NCI-H748 treated with DMSO at 0.1 percent for 48 hours (cell line): Measurements from ENCODE around the gene WASF1.
"Not testable (repeated sequence)": the region's sequence is repeated elsewhere in the genome, so short reads cannot be mapped to it uniquely, and the experiment has no call there.

ENCODE experiments used
- DNase-seq: peaks from one replicate; lab custom pipeline; 2025; lab: John Stamatoyannopoulos, UW

WASF1 gene

DNA sequence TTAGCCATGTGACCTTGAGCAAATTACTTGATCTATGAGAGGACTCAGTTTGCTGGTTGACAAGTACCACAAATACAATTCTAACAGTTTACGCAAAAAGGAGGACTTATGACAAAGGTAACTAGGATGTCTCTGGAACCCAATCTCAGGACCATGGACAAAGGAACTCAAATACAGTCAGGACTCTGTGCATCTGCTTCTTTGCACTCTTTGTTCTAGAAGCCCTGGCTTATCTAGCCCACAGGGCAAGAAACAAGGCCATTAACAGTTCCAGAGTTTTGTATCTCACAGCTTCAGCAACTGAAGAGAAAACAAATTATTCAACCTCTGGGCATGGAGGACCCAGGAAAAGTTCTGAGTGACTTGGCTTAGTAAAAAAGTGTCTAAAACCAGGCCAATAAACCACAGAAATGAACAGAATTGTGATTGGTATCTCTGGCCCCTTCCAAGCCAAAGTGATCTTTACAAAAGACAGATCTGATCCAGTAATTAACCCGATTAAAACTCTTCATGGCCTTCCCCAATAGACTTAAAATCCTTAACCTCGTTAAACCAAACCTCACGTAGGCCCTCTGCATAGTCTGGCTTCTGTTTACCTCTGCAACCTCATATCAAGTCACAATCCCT is 5.9 kb downstream of the WASF1 start:
- DNase-seq = no peak

DNA sequence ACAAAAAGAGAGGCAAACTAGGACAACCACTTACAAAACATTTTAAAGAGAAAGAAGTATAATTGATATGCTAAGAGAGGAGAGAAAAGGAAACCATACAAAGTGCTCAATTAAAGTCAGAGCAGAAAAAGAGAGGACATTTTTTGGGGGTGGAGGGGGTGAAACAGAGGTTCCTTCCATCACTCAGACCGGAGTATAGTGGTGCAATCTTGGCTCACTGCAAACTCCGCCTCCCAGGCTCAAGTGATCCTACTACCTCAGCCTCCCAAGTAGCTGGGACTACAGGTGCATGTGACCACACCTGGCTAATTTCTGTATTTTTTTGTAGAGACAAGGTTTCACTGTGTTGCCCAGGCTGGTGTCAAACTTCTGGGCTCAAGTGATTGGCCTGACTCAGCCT is 9.4 kb downstream of the WASF1 start:
- no peak for DNase-seq

DNA sequence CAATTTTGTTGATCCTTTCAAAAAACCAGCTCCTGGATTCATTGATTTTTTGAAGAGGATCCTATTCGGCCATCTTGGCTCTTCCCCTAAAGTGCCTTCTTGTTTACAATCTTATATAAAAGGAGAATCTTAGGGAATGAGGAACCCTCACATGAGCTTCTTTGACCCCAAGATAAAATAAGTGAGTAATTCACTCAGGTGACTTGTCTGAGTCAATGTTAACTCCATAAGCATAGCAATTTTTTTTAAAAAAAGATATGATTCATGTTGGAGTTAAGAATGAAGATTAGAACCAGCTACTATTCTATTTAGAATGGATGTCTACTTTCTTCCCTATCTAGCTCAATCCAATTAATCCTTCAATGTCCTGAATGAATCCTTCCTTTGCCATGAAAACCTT is 21.0 kb downstream of the WASF1 start:
- DNase-seq = no peak

DNA sequence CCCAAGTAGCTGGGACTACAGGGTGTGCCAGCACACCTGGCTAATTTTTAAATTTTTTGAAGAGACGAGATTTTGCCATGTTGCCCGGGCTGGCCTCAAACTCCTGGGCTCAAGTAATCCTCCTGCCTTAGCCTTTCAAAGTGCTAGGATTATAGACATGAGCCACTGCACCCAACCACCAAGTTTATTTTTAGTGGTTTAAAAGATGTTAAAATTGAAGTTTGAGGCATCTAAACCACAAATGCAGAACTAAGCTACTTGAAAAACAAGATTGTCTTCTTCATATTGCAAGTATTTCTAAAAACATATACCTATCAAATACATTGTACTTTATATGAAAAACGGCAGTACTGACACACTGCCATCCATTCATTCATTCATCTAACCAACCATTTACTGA is 31.6 kb downstream of the WASF1 start:
- DNase-seq = no peak

DNA sequence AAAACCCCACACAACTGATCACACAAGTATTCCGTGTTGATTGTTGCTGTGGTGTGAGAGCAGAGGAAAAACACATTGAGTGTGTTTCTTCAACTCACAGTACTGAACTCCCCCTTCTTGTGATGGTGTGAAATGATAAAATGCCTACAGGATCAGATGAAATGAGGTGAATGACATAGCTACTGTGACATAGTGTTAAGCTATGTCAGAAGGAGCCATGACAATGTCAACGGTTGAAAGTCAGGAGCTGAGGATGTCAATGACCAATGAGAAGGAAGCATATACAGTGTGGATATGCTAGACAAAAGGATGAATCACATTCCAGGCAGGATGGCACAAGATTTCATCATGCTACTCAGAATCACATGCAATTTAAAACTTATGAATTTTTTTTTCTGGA is 38.8 kb downstream of the WASF1 start:
- no peak for DNase-seq

DNA sequence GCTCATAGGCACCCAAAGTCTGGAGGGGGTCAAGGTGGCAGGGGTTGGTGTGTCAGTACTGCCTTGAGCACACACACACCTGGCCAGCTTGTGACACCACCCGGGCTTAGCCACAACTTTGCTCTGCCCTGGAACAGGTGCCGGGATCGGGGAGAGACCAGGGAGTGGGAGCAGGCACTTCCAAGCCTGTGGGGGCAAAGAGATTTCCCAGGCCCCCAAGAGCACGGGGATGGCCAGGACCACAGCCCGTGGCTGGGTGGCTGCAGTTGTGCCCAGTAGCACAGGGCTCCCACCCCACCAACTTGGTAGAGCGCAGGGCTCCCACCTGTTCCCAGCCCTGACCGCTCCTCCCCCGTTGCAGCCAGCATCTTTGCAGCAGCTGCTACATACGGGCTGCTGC is 40.4 kb downstream of the WASF1 start:
- no peak for DNase-seq

DNA sequence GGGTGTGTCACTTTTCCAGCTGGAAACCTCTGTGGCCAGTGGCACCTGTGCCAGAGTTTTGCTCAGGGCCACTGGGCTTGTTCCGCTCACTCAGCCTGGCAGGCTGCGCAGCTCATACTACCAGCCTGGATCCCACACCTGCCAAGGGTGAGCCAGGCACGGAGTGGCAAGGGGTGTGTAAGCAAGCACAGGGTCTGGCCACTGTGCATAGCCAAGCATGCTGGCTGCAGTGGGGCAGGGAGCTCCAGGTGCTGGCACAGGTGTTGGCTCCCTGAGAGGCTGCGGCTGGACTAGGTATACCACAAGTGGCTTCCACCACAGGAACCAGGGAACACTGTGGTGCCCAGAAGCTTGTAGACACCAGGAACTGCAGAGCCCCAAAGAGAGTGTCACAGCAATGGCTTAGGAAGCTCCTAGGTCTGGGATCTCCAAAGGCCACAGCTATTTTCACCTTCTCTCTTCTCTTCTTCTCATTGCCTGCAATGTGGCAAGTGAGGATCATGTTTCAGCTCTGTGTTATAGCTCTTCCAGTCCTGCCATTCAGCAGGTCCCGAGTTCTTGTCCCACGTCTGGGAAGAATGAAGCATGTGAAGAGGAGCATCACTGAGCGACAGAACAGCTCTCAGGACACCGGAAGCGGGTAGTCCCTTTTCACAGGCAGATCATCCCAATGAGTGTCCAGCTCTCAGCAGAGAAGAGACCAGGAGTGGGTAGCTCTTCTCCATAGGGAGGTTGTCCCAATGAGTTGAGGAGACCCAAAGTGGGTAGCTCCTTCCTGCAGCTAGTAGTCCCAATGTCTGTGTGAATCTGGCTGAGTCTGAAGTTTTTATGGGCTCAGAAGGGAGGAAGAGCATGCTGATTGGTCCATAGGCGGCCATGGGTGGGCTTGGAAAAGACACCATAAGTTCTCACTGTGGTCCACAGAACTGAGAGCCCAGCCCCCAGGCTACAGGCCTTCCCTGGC is 41.3 kb downstream of the WASF1 start:
- no peak for DNase-seq

DNA sequence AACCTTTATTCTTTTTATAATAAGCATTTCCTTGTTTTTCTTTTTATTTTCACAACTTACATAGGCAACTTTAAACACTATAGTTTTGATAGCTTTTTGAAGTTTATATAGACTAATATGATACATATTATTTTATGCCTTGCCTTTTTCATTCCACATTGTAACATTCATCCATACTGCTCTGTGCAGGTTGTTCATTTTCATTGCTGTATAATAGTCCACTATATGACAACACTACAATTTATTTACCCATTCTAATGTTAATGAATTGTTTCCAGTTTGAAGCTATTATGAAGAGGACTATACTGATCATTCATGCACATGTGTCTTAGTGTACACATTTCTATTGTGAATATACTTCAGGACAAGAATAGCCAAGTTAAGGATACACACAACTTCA is 49.1 kb downstream of the WASF1 start:
- no peak for DNase-seq

DNA sequence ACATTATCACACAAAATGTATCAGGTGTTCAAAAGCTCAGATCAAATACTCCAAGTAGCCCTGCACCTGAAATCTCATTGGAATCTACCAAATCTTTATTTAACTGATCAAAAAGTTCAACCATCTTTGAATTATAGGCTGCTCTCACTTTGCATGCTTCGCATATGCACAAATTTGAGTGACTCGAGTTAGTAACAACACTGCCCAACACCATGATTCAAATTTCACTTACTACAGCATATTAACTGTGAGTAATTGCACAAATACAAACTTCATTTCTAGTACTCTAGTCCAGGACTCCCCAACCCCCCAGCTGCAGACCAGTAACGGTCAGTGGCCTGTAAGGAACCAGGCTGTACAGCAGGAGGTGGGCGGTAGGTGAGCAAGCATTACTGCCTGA is 51.1 kb downstream of the WASF1 start:
- DNase-seq = no peak

DNA sequence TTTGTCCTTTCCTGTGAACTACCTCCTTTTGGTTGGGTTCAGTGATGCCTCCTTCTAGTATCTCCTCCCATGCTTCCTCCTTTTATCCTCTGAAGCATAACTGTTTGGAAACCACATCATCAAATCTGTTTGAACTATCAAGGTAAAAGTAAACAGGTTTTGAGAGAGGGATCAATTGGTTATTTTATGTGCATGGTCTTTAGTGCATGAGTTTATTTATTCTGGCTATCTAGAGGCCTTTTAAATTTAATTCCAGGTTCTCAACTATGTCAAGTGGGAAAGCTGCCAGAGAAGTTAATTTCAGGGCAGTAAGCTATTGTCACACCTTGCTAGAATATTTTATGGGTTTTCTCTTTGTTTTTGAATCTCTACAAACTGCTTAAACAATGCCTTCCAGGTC is 54.1 kb downstream of the WASF1 start:
- peak; percentile 96 for DNase-seq

DNA sequence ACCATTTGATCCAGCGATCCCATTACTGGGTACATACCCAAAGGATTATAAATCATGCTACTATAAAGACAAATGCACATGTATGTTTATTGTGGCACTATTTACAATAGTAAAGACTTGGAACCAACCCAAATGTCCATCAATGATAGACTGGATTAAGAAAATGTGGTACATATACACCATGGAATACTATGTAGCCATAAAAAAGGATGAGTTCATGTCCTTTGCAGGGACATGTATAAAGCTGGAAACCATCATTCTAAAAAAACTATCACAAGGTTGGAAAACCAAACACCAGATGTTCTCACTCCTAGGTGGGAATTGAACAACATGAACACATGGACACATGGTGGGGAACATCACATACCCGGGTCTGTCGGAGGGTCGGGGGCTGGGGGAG is 57.8 kb downstream of the WASF1 start:
- DNase-seq = not testable (repeated sequence)

DNA sequence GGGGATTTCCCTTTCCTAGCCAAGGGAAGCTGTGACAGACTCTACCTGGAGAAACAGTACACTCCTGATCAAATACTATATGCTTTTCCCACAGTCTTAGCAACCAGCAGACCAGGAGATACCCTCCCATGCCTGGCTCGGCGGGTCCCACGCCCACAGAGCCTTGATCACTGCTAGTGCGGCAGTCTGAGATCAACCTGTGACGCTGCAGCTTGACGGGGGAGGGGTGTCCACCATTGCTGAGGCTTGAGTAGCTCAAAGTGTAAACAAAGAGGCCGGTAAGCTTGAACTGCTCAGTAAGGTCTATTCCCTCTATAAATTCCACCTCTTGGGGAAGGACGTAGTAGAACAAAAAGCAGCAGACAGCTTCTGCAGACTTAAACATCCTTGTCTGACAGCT is 63.2 kb downstream of the WASF1 start:
- DNase-seq = no peak

DNA sequence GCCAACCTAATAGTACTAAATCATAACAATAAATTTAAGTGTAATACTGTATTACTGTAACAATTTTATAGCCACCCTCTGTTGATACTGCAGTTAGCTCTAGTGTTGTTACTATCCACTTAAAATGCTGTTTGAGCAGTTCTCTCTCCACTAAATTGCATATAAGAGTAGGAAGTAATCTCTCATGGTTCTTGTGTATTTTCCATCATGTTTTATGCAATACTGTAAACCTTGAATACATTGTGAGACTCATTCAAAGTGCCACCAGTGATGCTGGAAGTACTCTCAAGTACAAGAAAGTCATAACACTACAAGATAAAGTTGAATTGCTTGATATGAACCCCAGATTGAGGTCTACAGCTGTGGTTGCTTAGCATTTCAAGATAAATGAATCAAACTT is 65.5 kb downstream of the WASF1 start:
- DNase-seq = no peak

DNA sequence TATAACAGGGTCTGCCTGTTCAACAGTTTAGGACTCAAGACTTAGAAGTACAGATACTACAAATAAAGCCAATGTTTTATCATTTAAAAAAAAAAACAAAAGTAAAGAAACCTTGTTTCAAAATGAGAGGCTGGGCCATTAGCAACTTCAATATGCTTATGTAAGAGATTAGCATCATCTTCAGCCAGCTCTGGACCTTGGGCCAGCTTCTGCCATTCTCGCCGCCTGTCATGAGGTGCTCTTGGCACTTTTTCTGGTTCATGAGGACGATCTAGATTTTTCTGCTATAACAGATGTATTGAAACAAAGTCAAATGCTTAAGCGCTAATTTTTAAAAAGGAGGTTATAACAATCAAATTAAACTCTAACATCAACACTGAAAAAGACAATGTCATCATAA is 74.2 kb downstream of the WASF1 start:
- DNase-seq = no peak

DNA sequence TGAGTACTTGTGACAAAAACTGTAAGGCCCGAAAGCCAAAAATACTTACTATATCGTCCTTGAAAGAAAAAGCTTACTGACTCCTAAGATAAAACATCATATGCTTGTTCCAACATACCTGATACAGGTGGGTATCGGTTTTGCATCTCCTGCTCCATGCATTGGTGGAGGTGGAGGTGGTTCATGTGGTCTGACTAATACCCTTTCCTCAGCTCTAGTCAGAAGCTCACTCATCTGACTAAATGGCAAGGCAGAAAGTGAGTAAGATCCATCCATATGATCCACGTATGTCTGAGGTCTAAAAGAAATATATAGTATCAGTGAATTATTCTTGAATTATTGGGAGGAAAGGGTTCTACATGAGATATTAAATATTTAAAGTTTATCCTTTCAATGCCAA is 76.2 kb downstream of the WASF1 start:
- no peak for DNase-seq

DNA sequence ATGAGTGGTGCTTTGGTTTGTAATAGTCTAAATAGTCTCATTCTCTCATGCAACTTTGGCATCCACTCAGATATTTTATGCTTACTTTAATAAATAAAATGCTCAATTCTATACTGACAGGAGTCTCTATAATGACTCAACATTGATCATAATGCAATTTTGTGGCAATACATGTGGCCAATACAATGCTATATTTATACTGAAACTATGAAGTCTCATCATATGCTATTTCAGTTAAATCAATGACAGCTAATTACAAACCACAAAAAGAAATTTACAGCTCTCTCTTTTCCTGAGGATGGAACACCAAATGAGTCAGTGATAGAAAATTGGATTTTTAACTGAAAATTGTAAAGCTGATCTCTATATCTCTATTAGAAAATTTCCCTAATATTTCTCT is 77.1 kb downstream of the WASF1 start:
- no peak for DNase-seq

DNA sequence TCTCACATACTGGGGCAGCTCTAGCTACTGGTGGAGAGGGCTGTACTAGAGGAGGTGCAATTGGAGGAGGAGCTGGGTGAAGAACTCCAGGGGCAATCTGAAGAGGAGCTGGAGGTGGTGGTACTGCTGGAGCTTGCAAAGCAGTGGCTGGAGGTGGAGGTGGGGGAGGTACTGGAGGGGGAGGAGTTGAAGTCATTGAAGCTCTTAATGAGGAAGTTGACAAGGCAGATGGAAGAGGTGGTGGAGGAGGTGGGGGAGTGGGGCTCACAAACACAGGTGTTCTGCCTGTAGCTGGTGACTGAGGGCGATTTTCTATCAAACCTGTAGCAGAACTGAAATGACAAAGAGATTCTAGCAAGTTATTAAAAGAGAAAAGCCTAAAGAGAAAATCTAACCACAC is 77.6 kb downstream of the WASF1 start:
- DNase-seq = no peak

DNA sequence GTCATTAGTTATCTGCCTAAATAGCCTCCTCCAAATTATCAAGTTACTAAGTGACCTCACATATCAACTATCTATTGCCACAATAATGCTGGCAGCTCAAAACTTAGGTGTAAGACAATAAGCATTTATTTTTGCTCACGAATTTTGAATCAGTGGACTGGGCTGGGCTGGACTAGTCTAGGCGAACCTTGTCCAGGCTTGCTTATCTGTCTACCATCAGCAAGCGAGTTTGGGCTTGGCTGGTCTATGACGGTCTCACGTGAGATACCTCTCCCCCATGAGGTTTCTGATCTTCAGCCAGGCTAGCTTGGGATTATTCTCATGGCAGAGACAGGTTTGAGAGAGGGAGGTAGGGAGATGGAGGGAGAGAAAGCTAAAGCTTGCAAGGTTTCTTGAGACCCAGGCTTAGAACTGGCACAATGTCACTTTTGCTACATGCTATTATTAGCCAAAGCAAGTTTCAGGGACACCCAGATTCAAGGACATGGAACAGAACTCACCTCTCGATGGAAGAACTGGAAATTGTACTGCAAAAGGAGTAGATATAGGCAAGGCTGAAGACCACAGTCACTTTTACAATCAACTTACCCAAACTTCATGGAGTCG is 80.9 kb downstream of the WASF1 start:
- DNase-seq = no peak

DNA sequence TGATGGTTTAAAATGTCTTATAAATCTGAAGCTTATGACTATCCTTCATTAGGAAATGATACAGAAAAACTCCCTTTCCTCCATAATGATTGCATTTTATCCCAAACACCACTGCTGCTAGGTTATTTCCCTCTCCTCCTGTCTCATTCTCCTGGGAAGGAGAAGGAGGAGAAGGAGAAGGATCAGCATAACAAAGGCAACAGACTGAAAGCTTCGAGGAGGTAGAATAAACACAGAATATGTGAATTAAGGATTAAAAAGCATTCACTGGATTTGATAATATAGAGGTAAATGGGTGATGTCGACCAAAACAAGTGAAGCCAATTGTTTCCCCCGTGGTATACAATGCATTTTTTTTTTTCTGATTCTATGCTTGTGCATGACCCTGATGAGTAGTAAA is 82.0 kb downstream of the WASF1 start:
- DNase-seq = no peak

DNA sequence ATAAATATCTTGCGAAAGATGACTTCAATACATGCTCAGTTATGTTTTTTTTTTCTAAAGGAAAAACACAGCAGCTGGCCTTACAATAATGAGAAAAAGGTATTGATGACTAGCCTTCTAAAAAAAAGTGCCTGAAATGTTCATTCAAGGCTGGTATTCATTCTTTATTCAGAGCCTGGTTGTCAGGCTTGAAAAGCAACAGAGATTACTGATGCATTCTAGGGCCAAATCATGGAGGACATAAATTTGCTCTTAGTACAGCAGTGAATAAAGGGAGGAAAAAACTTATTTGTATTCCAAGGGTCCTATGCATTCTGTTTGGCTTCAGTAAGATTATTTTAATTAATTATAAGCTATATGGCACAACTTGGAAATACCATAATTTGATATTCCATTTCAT is 83.5 kb downstream of the WASF1 start:
- no peak for DNase-seq

DNA sequence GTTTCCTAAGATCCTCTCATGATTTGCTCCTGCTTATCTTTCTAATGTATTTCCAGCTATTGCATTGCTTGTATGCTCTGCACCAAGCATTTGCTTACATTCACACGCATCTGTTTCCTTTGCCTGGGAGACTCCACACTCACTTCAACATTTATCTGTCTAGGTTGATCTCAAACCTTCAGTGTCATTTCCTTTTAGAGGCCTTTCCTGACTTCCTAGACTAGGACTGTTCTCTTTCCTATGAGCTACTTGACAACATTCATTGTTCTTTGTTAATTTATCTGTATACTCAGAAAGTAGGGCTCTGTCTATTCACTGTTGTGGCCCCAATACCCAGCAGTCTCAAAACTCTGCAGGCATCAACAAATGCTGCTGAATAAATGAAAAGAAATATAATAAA is 84.4 kb downstream of the WASF1 start:
- no peak for DNase-seq

DNA sequence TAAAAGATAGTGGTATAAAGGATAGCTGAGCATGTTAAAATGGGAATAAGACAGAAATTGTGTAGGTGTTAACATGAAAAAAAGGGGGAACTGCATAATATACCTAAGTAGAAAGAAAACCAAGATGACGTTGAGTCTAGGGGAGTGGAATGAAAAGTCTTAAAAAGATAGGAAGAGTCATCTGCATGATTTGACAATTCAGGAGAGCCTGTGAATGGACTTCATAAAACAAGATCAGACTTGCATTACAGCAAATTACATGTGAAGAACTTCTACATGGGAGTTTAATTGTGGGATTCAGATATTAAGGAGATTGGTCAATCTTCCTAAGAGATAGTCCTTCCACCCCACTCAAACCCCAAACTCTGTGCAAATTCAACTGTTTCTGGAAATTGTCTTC is 85.5 kb downstream of the WASF1 start:
- no peak for DNase-seq

DNA sequence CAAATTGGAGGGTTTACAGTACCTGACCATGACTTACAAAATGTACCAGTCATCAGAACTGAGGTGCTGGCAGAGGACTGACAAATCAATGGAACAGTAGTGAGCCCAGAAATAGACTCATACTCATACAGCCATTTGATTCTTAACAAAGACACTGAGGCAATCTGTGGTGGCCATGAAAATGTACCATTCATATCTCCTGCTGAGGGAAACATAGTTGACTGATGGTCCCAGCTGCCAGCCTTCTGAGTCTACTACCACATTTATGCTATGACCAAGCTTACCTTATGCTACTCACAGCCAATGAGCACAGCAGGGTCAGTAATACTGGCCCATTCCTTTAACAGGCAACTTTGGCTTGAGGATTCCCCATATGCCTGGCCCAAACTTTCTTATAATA is 88.6 kb downstream of the WASF1 start:
- no peak for DNase-seq
